ENCODE data around the gene GRIK1.

DNA sequence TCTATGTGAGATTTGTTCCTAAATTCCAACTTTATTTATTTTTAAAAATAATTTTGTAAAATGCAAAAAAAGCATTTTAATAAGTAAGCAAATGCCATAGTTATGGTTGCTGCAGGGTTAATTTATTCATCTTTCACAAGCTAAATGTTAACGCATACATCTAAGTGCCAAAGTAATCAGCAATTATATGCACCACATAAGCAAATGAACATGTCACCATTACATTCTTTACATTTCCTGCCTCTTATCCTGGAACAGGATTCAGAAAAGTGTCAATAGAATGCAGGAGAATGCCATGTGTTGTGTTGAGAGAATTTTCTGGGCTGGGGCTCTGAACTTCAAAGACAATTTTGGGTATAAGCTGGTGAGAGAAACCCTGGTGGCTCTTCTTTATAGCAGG is 136.6 kb downstream of the GRIK1 start:
- TF ChIP-seq, protein P1, sequence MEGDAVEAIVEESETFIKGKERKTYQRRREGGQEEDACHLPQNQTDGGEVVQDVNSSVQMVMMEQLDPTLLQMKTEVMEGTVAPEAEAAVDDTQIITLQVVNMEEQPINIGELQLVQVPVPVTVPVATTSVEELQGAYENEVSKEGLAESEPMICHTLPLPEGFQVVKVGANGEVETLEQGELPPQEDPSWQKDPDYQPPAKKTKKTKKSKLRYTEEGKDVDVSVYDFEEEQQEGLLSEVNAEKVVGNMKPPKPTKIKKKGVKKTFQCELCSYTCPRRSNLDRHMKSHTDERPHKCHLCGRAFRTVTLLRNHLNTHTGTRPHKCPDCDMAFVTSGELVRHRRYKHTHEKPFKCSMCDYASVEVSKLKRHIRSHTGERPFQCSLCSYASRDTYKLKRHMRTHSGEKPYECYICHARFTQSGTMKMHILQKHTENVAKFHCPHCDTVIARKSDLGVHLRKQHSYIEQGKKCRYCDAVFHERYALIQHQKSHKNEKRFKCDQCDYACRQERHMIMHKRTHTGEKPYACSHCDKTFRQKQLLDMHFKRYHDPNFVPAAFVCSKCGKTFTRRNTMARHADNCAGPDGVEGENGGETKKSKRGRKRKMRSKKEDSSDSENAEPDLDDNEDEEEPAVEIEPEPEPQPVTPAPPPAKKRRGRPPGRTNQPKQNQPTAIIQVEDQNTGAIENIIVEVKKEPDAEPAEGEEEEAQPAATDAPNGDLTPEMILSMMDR (conservative IDR thresholded peaks at IDR 0.05) = no peak
- TF ChIP-seq EZH2 (IDR thresholded peaks at IDR 0.05; ENCODE audit: low read depth) = no peak

All from PC-9 (cell line).